ENCODE data around the gene SLC16A6.
"Not testable (repeated sequence)": the region's sequence is repeated elsewhere in the genome, so short reads cannot be mapped to it uniquely, and the experiment has no call there.

SLC16A6 gene

DNA sequence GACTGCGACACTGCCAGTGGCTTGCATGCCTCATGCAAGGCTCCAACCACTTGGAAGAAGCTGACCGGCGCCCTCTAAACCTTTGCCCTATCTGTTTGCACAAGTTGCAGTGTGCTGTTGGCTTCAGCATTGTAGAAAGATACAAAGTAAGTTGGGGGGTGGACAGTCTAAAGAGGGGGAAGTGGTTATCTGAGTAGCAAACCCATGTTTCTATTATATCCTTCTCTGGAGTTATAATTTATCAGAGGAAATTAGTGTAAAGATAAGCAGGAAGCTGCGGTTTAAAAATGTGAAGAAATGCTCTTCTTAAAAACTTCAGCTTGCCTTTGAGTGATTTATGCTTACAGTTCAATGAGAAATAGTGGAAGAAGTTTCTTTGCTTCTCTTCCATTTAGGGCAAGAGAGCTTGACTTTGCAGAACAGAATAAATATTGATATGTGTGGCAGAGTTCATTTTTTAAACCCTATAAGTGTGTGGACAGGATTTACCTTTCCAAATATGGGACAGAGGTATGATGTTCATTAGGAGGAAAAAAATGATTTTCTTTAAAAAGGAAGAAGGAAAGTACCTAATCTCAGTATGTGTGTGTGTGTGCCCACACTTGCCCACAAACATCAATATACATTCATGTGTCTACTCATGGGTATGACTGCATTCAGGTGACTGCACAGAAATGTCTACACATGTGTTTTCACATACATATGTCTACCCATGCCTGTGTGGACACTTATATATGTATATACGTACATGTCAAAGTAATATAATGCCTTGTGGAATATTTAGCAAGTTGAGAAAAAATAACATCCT lies 35.0 kb downstream of the SLC16A6 start:
- no peak for TF ChIP-seq GATA1 (IDR thresholded peaks at IDR 0.05; ENCODE audit: low read depth, low read length)
- no peak for TF ChIP-seq POLR2A (IDR thresholded peaks at IDR 0.05; ENCODE audit: low read length)
- peak in 1 of 2 experiments; percentile 48 for DNase-seq

- TF ChIP-seq GATA1 (IDR thresholded peaks at IDR 0.05; ENCODE audit: low read depth, low read length) (no peak), POLR2A (IDR thresholded peaks at IDR 0.05; ENCODE audit: low read length) (no peak)
- no peak for DNase-seq
These were observed 35.8 kb downstream of the SLC16A6 start for GRCh38 chr17:68255151-68255550.

DNA sequence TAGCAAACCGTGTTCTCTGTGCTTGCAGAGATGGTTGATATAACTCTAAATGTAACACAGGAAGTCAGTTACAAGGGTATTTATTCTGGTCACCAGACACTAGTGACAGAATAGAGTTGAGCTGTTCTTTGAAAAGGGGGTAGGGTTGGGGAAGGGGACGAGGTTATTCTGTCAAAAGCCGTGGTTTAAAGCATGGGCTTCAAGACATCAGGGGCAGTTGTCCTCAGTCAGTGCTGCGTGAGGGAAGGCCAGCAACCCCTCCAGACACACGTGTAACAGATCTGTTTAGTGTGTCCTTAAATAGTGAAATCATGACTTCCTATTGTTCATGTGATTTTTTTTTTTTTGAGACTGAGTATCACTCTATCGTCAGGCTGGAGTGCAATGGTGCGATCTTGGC lies 37.5 kb downstream of the SLC16A6 start:
- DNase-seq = not testable (repeated sequence)
- TF ChIP-seq POLR2A (IDR thresholded peaks at IDR 0.05; ENCODE audit: low read length) = peak; percentile 6

DNA sequence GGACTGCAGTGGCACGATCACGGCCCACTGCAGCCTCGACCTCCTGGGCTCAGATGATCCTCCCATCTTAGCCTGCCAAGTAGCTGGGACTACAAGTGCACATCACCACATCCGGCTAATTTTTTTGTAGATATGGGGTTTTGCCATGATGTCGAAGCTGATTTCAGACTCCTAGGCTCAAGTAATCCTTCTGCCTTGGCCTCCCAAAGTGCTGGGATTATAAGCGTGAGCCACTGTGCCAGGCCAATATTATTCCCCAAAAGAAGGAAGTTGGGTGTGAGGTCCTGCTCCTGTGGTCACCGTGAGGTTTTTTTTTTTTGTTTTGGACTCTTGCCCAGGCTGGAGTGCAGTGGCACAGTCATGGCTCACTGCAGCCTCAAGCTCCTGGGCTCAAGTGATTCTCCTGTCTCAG lies 41.6 kb downstream of the SLC16A6 start:
- TF ChIP-seq GATA1 (IDR thresholded peaks at IDR 0.05; ENCODE audit: low read depth, low read length) = no peak
- TF ChIP-seq POLR2A (IDR thresholded peaks at IDR 0.05; ENCODE audit: low read length) = no peak
- DNase-seq = peak; percentile 21 to 29

DNA sequence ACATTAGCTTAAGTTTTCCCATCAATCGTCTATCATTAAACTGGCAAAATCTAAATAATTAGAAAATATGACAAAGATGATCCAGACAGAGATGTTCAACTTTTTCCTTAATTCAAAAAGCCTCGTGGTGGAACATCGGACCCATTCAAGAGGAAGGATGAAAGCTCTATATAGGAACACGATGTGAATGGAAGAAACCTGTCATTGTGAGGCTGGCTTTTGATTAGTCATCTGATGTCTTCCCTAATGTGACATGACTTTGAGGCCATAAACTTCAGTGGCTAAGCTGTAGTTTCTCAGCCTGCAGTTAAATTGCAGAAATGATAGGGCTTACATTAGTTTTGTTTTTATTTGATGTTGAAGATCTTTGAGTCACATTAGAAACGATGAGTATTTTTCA lies 42.0 kb downstream of the SLC16A6 start:
- TF ChIP-seq POLR2A (IDR thresholded peaks at IDR 0.05; ENCODE audit: low read length) (no peak), GATA1 (IDR thresholded peaks at IDR 0.05; ENCODE audit: low read depth, low read length) (no peak)
- peak; percentile 16 to 36 for DNase-seq

- no peak for DNase-seq
- TF ChIP-seq POLR2A (IDR thresholded peaks at IDR 0.05; ENCODE audit: low read length) = peak; percentile 56
- TF ChIP-seq GATA1 (IDR thresholded peaks at IDR 0.05; ENCODE audit: low read depth, low read length) = no peak
These were observed 42.6 kb downstream of the SLC16A6 start for GRCh38 chr17:68248199-68248825.

- TF ChIP-seq GATA1 (IDR thresholded peaks at IDR 0.05; ENCODE audit: low read depth, low read length) (no peak), POLR2A (IDR thresholded peaks at IDR 0.05; ENCODE audit: low read length) (peak; percentile 91)
- DNase-seq = peak; percentile 95 to 98
These were observed 43.3 kb downstream of the SLC16A6 start, which contains the start of gene AMZ2 for GRCh38 chr17:68247445-68248198. AMZ2 (plus strand) TSS chr17:68248043; CDS start chr17:68250188, 2,145 bp downstream.

DNA sequence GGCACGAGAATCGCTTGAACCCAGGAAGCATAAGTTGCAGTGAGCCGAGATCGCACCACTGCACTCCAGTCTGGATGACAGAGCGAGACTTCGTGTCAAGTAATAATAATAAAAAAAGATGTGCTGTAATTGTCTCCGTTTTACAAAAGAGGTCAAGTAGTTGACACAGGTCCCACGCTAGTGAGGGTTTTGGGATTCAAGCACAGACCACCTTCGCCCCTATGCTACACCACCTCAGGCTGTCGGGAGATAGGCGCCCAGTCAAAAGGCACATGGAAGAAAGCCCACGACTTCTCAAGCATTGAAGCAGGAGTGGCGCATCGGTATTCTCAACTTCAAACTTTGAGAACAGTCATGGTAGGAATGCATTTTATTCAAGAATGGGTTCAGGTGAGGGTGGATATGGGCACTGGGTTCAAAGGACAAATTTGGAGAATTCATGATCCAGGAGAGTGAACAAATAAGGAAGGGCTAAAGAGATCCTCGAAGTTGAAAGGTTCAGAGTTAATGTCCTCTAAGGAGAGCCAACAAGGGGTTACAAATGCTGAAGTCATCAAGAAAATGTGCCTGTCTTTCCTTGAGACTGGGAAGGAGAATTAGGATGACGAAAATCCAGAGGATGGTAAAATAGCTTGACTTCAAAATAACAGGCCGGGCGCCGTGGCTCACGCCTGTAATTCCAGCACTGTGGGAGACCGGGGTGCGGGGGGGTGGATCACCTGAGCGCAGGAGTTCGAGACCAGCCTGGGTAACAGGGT lies 44.5 kb downstream of the SLC16A6 start:
- no peak for TF ChIP-seq GATA1 (IDR thresholded peaks at IDR 0.05; ENCODE audit: low read depth, low read length)
- no peak for TF ChIP-seq POLR2A (IDR thresholded peaks at IDR 0.05; ENCODE audit: low read length)
- DNase-seq = no peak

- TF ChIP-seq POLR2A (IDR thresholded peaks at IDR 0.05; ENCODE audit: low read length) (no peak), GATA1 (IDR thresholded peaks at IDR 0.05; ENCODE audit: low read depth, low read length) (no peak)
- DNase-seq = no peak
These were observed 51.1 kb downstream of the SLC16A6 start for GRCh38 chr17:68239632-68240366.

DNA sequence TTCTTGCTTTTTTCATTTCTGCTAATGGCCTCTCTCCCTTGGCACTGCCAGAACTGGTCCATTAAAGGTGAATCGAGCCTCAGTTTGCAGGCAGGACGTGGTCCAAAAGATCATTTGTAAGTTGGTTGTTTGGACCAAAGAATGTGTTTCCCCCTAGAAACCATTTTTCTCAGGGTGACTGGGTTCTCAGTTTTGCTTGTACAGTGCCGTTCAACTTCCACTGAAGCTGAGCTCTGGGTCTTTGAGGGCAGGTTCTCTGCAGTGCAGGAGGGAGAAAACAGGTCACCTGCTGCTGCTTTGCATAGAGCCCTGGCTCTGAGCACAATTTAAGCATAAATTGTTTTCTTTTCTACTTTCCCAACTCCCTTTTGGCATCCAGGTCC lies 52.1 kb downstream of the SLC16A6 start:
- TF ChIP-seq GATA1 (IDR thresholded peaks at IDR 0.05; ENCODE audit: low read depth, low read length) (no peak), POLR2A (IDR thresholded peaks at IDR 0.05; ENCODE audit: low read length) (no peak)
- no peak for DNase-seq

GRCh38 chr17:68238164-68238870 lies 52.6 kb downstream of the SLC16A6 start:
- no peak for TF ChIP-seq GATA1 (IDR thresholded peaks at IDR 0.05; ENCODE audit: low read depth, low read length)
- no peak for TF ChIP-seq POLR2A (IDR thresholded peaks at IDR 0.05; ENCODE audit: low read length)
- no peak for DNase-seq

GRCh38 chr17:68237369-68238163 lies 53.4 kb downstream of the SLC16A6 start:
- DNase-seq = not testable (repeated sequence)

GRCh38 chr17:68235336-68235791 lies 55.6 kb downstream of the SLC16A6 start:
- not testable (repeated sequence) for DNase-seq

DNA sequence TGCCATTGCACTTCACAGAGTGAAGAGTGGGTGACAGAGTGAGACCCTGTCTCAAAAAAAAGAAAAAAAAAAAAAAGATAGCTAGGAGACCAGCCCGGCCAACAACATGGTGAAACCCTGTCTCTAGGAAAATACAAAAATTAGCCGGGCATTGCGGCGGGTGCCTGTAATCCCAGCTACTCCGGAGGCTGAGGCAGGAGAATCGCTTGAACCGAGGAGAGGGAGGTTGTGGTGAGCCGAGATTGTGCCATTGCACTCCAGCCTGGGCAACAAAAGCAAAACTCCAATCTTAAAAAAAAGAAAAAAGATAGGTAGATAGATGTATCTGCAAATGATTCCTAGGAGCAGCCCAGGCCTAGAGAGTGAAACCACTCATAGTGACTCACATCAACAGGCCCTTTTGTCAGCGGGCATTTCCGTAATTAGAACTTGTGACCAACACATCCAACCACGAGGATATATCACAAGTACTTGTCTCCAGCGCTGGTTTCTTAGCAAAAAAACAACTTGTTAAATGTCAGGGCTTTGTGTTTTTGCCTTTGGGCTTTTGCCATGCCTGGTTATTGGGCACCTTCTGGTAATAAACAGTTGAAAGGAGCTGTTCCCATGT lies 56.1 kb downstream of the SLC16A6 start:
- DNase-seq = not testable (repeated sequence)

DNA sequence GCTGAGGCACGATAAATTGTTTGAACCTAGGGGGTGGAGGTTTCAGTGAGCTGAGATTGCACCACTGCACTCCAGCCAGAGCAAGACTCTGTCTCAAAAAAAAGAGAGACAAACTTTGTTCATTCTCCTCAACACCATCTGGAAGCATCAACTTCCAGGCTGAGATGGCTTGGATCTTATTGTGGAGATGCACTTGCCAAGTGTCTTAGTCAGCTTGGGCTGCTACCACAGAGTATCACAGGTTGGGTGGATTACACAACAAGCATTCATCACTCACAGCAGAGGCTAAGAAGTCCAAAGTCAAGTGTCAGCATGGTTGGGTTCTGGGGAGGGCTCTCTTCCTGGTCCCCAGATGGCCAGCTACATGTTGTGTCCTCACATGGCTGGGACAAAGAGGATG lies 58.2 kb downstream of the SLC16A6 start:
- DNase-seq = not testable (repeated sequence)

All from erythroblast (primary cell).